IMR-90 (cell line): ENCODE measurements around the gene C12orf50. TPM values are rescaled to one million over a fixed set of nuclear protein-coding genes. Genes with fewer than 3 reads are reported as not detected.

Source experiments
- ATAC-seq: fragments of 200-7000 bp; cut with Tn5 transposase; 2 replicates; pipeline ENCODE4 v1.9.1; 2020; ENCODE audit warnings: low read depth, mild to moderate bottlenecking, moderate library complexity
- BruUV-seq: library from RNA; stranded (reverse); fragments of 400-500 nt; replicated peaks from 2 replicates; lab custom pipeline; 2021; lab: Mats Ljungman, UMichigan
- CTCF ChIA-PET: fragments of 300-600 bp; formaldehyde crosslinking; extraction: SDS; loops from one replicate; lab custom pipeline; 2021; ENCODE audit warnings: antibody characterized with exemption; lab: Yijun Ruan, JAX
- POLR2A ChIA-PET: fragments of 300-600 bp; sonication (Branson Sonifier 250); formaldehyde crosslinking; loops from one replicate; lab custom pipeline; 2022; ENCODE audit warnings: antibody characterized with exemption; ENCODE audit not compliant: unreplicated experiment; lab: Charles Lee
- DNase-seq: peaks from one replicate; pipeline ENCODE4 v3.0.0; 2013
- H2AFZ ChIP-seq: replicated peaks from 2 replicates; pipeline ENCODE3; 2013; ENCODE audit warnings: low read length, mild to moderate bottlenecking; ENCODE audit not compliant: poor library complexity
- H2AK5ac ChIP-seq: 2 replicates; pipeline ENCODE4 v1.6.1; 2013; ENCODE audit warnings: low read depth, low read length, inconsistent platforms
- H2AK9ac ChIP-seq: replicated peaks from 2 replicates; pipeline ENCODE3; 2013; ENCODE audit warnings: mild to moderate bottlenecking, low read depth, low read length, moderate library complexity; ENCODE audit not compliant: poor library complexity
- H2BK120ac ChIP-seq: 2 replicates; pipeline ENCODE4 v1.6.1; 2013; ENCODE audit warnings: low read depth, low read length, inconsistent platforms
- H2BK15ac ChIP-seq: 3 replicates; pipeline ENCODE4 v1.6.1; 2013; ENCODE audit warnings: low read depth, low read length, inconsistent platforms
- H2BK20ac ChIP-seq: 2 replicates; pipeline ENCODE4 v1.6.1; 2013; ENCODE audit warnings: low read depth, mild to moderate bottlenecking, inconsistent platforms, low read length, moderate library complexity
- H2BK5ac ChIP-seq: 2 replicates; pipeline ENCODE4 v1.6.1; 2013; ENCODE audit warnings: mild to moderate bottlenecking, low read depth, low read length, inconsistent platforms; ENCODE audit not compliant: poor library complexity, severe bottlenecking
- H3K14ac ChIP-seq: replicated peaks from 2 replicates; pipeline ENCODE4 v1.6.1; 2013; ENCODE audit warnings: low read depth, low read length, inconsistent platforms
- H3K18ac ChIP-seq: 2 replicates; pipeline ENCODE4 v1.6.1; 2013; ENCODE audit warnings: low read depth, low read length, control low read depth
- H3K23ac ChIP-seq: 2 replicates; pipeline ENCODE4 v1.6.1; 2013; ENCODE audit warnings: low read depth, low read length, inconsistent platforms
- H3K27ac ChIP-seq: 2 replicates; pipeline ENCODE4 v1.5.1; 2013; ENCODE audit warnings: mild to moderate bottlenecking, control low read depth, low read length; ENCODE audit not compliant: insufficient read depth
- H3K27me3 ChIP-seq: 2 replicates; pipeline ENCODE4 v1.6.1; 2013; ENCODE audit warnings: low read length; ENCODE audit not compliant: control insufficient read depth, insufficient read depth
- H3K36me3 ChIP-seq: 2 replicates; pipeline ENCODE4 v1.6.1; 2013; ENCODE audit warnings: low read length, mixed read lengths; ENCODE audit not compliant: control insufficient read depth, insufficient read depth
- H3K4ac ChIP-seq: 2 replicates; pipeline ENCODE4 v1.6.1; 2013; ENCODE audit warnings: low read depth, low read length, inconsistent platforms
- H3K4me1 ChIP-seq: 2 replicates; pipeline ENCODE4 v1.6.1; 2013; ENCODE audit warnings: low read length, mixed read lengths; ENCODE audit not compliant: control insufficient read depth, insufficient read depth
- H3K4me2 ChIP-seq: 2 replicates; pipeline ENCODE4 v1.6.1; 2013; ENCODE audit warnings: low read depth, mild to moderate bottlenecking, control low read depth, low read length, moderate library complexity
- H3K4me3 ChIP-seq: 2 replicates; pipeline ENCODE4 v1.5.1; 2013; ENCODE audit warnings: low read depth, mild to moderate bottlenecking, control low read depth, low read length, moderate library complexity; ENCODE audit not compliant: insufficient read depth
- H3K56ac ChIP-seq: 2 replicates; pipeline ENCODE4 v1.6.1; 2013; ENCODE audit warnings: low read length, inconsistent platforms; ENCODE audit not compliant: insufficient read depth; ENCODE audit errors: extremely low read depth
- H3K79me1 ChIP-seq, 2 experiments: 2 replicates each; pipeline ENCODE4 v1.6.1; 2013; ENCODE audit warnings: low read length in 2 of 2, inconsistent platforms in 1 of 2, low read depth in 1 of 2
- H3K9ac ChIP-seq: 2 replicates; pipeline ENCODE4 v1.6.1; 2013; ENCODE audit warnings: low read depth, low read length, control low read depth
- H3K9me1 ChIP-seq: 2 replicates; pipeline ENCODE4 v1.6.1; 2013; ENCODE audit warnings: low read length, inconsistent platforms; ENCODE audit not compliant: insufficient read depth
- H3K9me3 ChIP-seq: 2 replicates; pipeline ENCODE4 v1.6.1; 2013; ENCODE audit warnings: low read length; ENCODE audit not compliant: control insufficient read depth, insufficient read depth
- H4K20me1 ChIP-seq: 2 replicates; pipeline ENCODE4 v1.6.1; 2013; ENCODE audit warnings: low read length, inconsistent platforms; ENCODE audit not compliant: insufficient read depth
- H4K5ac ChIP-seq: 2 replicates; pipeline ENCODE4 v1.6.1; 2013; ENCODE audit warnings: mild to moderate bottlenecking, low read depth, low read length, control low read depth
- H4K8ac ChIP-seq, 2 experiments: 2 replicates each; pipeline ENCODE4 v1.6.1; 2013; ENCODE audit warnings: low read depth in 2 of 2, low read length in 2 of 2, control low read depth in 1 of 2, inconsistent platforms in 1 of 2
- H4K91ac ChIP-seq: 2 replicates; pipeline ENCODE4 v1.6.1; 2013; ENCODE audit warnings: low read depth, low read length, inconsistent platforms; ENCODE audit not compliant: insufficient read depth
- CEBPB ChIP-seq: IDR thresholded peaks from 2 replicates; pipeline ENCODE4 v1.6.1; 2012; ENCODE audit warnings: low read depth, low read length, improper control_type of control experiment
- MAFK ChIP-seq: IDR thresholded peaks from 2 replicates; pipeline ENCODE4 v1.6.1; 2012; ENCODE audit warnings: low read depth, low read length, improper control_type of control experiment
- WGBS, 2 experiments: methylation state at CpG; one replicate each; pipeline versions ENCODE4 v1.1.5 to v1.1.7; 2013; ENCODE audit warnings: missing lambda C conversion rate in 2 of 2; ENCODE audit not compliant: insufficient read length in 1 of 2; ENCODE audit errors: extremely low coverage in 2 of 2; 5-methylcytosine and 5-hydroxymethylcytosine counted together
- dilution Hi-C: fragments of 300-500 bp; cut with HindIII; formaldehyde crosslinking; loops from one replicate; pipeline ENCODE4 v1.14.3; 2018; ENCODE audit warnings: low sequenced_read_pairs; ENCODE audit not compliant: unreplicated experiment
- in situ Hi-C: fragments of 300-500 bp; cut with MboI; formaldehyde crosslinking; loops from 3 replicates; pipeline ENCODE4 v1.14.3; 2019; ENCODE audit warnings: low sequenced_read_pairs, inconsistent platforms, mixed read lengths
- intact Hi-C: fragments of 100-400 bp; cut with micrococcal nuclease; formaldehyde crosslinking; loops from 2 replicates; pipeline ENCODE4 v1.10.0; 2022
- polyA plus RNA-seq, 3 experiments: library from polyadenylated mRNA; depleted of rRNA; stranded (reverse); fragments of >200 nt; gene quantifications; 2 replicates each; pipeline ENCODE4 v1.2.3, GENCODE V29; 2012; ENCODE audit warnings: low replicate concordance in 1 of 3
- total RNA-seq: library from RNA; depleted of rRNA; stranded (reverse); fragments of >200 nt; gene quantifications from 2 replicates; pipeline ENCODE4 v1.2.3, GENCODE V29; 2012

The C12orf50 gene
- total and polyA plus RNA-seq, 2 of the 4 experiments (the other 2 are of a cell fraction) = not detected

DNA sequence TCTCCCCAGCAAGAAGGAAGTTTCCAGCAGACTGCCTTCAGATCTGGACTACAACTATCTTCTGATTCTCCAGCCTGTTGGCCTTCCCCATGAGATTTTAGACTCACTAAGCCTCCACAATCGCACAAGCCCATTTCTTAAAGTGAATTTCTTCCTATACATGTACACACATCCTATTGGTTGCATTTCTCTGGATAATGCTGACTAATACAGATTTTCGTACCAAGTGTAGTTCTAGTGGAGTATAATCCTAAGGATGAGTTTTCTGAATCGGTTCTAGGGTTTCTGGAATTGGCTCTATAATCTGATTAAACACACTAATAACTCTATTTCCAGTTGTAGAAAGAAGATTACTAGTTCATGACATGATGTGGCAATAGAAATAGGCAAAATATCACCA, 53.3 kb downstream of the C12orf50 start:
- TF ChIP-seq CEBPB (no peak), MAFK (peak; percentile 82)

More for the DNA sequence above, 53.3 kb downstream of the C12orf50 start:
- in situ Hi-C loops = no loop called here
- no peak overlapping the region for H2AFZ ChIP-seq
- H3K79me1 ChIP-seq = no peaks in the 10 kb centered on the region
- no peak overlapping the region for H3K14ac ChIP-seq
- H3K18ac ChIP-seq = no peak overlapping the region
- no peaks in the 10 kb centered on the region for H3K4me1 ChIP-seq
- ChIA-PET CTCF (no interaction called here), POLR2A (no interaction called here)
- no peak overlapping the region for H4K91ac ChIP-seq
- H4K5ac ChIP-seq = no peak overlapping the region
- no peaks in the 10 kb centered on the region for H3K36me3 ChIP-seq
- no peak overlapping the region for H3K4ac ChIP-seq
- H2AK5ac ChIP-seq = no peak overlapping the region
- no peak overlapping the region for H3K27ac ChIP-seq
- H3K56ac ChIP-seq = no peak overlapping the region
- no TSS peak for BruUV-seq
- no peak overlapping the region for H2BK20ac ChIP-seq
- no peak overlapping the region for H3K9ac ChIP-seq
- H3K4me2 ChIP-seq = no peak overlapping the region
- dilution Hi-C loops = no loop called here
- no peaks in the 10 kb centered on the region for H3K27me3 ChIP-seq
- H4K20me1 ChIP-seq = no peaks in the 10 kb centered on the region
- no peak overlapping the region for H2BK15ac ChIP-seq
- no peak overlapping the region for H2BK120ac ChIP-seq
- no peak overlapping the region for H3K23ac ChIP-seq
- H3K4me3 ChIP-seq = no peak overlapping the region
- no peak overlapping the region for H2AK9ac ChIP-seq
- H2BK5ac ChIP-seq = no peak overlapping the region
- no peaks in the 10 kb centered on the region for H3K9me3 ChIP-seq
- DNase-seq (no peak), ATAC-seq (no peak)
- no peaks in the 10 kb centered on the region for H3K9me1 ChIP-seq
- WGBS, 2 experiments = 100% methylated on average over 1 of the region's 3 CpGs; no CpG with 5 or more reads in 1 of the 2 experiments
- intact Hi-C loops = no loop called here
- no peak overlapping the region for H4K8ac ChIP-seq
